ENCODE measurements around the gene PRMT9. TPM values are rescaled to one million over a fixed set of nuclear protein-coding genes. Genes with fewer than 3 reads are reported as not detected.

The PRMT9 gene
- total and polyA plus RNA-seq, 9 of the 15 experiments (the other 6 are each of a cell fraction or from before 2014, with no cell fraction given) = 3.5 to 15.6 (median 7.2) TPM

DNA sequence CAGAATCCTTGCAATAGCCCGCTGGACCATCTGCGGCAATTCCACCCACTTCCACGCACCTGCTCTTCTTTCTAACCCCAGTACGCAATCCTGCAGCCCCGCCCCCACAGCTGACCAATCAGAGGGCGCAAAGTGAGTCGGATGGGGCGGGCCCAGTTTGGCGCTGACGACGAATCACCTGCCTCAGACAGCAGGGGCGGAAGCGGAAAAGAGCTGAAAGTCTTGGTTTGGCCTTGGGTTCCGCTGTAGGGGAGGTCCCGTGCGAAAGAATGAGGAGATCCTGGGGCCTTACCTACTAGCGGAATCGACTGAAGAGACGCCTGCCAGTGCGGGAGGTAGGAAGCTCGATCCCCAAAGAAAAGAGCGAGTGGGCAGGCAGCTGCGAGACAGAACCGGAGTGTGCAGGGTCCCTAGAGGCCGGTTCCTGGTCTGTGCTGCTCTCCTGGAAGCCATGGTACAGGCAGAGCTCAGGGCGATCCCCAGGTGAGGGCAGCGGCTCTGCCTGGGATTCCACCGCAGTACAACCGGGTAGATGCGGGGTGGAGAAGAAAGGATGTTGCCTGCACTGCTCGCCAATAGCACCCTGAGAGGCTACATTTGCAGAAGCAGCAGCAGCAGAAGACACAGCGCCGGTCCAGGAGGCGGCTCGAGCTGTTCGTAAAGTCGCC is 66.7 kb downstream of the PRMT9 start, which contains the start of gene TMEM184C (continued):
- no peak for TF ChIP-seq CBX3 (IDR thresholded peaks at IDR 0.05; ENCODE audit: borderline replicate concordance in 1 of 2, low read length in 2 of 2)
- TF ChIP-seq PRMT5 (CRISPR knock-in tag; IDR thresholded peaks at IDR 0.05) = no peak
- peak; percentile 68; the same call in 1 of the 2 replicates for TF ChIP-seq MYC (IDR thresholded peaks at IDR 0.05; ENCODE audit: low read depth, low read length)
- no peak for TF ChIP-seq MYC (CRISPR knock-in tag; IDR thresholded peaks at IDR 0.05; ENCODE audit: borderline replicate concordance, low read depth)
- 0 out of 4 replicates have a peak, but pooled peaks of 1 of the 2 experiments have one; percentile 3 for TF ChIP-seq RCOR1 (IDR thresholded peaks at IDR 0.05; ENCODE audit: borderline replicate concordance in 1 of 2, low read depth in 2 of 2, low read length in 2 of 2)
- TF ChIP-seq CHD1 (IDR thresholded peaks at IDR 0.05; ENCODE audit: low read length) = no peak
- TF ChIP-seq, protein P1, sequence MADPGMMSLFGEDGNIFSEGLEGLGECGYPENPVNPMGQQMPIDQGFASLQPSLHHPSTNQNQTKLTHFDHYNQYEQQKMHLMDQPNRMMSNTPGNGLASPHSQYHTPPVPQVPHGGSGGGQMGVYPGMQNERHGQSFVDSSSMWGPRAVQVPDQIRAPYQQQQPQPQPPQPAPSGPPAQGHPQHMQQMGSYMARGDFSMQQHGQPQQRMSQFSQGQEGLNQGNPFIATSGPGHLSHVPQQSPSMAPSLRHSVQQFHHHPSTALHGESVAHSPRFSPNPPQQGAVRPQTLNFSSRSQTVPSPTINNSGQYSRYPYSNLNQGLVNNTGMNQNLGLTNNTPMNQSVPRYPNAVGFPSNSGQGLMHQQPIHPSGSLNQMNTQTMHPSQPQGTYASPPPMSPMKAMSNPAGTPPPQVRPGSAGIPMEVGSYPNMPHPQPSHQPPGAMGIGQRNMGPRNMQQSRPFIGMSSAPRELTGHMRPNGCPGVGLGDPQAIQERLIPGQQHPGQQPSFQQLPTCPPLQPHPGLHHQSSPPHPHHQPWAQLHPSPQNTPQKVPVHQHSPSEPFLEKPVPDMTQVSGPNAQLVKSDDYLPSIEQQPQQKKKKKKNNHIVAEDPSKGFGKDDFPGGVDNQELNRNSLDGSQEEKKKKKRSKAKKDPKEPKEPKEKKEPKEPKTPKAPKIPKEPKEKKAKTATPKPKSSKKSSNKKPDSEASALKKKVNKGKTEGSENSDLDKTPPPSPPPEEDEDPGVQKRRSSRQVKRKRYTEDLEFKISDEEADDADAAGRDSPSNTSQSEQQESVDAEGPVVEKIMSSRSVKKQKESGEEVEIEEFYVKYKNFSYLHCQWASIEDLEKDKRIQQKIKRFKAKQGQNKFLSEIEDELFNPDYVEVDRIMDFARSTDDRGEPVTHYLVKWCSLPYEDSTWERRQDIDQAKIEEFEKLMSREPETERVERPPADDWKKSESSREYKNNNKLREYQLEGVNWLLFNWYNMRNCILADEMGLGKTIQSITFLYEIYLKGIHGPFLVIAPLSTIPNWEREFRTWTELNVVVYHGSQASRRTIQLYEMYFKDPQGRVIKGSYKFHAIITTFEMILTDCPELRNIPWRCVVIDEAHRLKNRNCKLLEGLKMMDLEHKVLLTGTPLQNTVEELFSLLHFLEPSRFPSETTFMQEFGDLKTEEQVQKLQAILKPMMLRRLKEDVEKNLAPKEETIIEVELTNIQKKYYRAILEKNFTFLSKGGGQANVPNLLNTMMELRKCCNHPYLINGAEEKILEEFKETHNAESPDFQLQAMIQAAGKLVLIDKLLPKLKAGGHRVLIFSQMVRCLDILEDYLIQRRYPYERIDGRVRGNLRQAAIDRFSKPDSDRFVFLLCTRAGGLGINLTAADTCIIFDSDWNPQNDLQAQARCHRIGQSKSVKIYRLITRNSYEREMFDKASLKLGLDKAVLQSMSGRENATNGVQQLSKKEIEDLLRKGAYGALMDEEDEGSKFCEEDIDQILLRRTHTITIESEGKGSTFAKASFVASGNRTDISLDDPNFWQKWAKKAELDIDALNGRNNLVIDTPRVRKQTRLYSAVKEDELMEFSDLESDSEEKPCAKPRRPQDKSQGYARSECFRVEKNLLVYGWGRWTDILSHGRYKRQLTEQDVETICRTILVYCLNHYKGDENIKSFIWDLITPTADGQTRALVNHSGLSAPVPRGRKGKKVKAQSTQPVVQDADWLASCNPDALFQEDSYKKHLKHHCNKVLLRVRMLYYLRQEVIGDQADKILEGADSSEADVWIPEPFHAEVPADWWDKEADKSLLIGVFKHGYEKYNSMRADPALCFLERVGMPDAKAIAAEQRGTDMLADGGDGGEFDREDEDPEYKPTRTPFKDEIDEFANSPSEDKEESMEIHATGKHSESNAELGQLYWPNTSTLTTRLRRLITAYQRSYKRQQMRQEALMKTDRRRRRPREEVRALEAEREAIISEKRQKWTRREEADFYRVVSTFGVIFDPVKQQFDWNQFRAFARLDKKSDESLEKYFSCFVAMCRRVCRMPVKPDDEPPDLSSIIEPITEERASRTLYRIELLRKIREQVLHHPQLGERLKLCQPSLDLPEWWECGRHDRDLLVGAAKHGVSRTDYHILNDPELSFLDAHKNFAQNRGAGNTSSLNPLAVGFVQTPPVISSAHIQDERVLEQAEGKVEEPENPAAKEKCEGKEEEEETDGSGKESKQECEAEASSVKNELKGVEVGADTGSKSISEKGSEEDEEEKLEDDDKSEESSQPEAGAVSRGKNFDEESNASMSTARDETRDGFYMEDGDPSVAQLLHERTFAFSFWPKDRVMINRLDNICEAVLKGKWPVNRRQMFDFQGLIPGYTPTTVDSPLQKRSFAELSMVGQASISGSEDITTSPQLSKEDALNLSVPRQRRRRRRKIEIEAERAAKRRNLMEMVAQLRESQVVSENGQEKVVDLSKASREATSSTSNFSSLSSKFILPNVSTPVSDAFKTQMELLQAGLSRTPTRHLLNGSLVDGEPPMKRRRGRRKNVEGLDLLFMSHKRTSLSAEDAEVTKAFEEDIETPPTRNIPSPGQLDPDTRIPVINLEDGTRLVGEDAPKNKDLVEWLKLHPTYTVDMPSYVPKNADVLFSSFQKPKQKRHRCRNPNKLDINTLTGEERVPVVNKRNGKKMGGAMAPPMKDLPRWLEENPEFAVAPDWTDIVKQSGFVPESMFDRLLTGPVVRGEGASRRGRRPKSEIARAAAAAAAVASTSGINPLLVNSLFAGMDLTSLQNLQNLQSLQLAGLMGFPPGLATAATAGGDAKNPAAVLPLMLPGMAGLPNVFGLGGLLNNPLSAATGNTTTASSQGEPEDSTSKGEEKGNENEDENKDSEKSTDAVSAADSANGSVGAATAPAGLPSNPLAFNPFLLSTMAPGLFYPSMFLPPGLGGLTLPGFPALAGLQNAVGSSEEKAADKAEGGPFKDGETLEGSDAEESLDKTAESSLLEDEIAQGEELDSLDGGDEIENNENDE (IDR thresholded peaks at IDR 0.05; ENCODE audit: low read depth, low read length) = no peak
- TF ChIP-seq HDAC6 (IDR thresholded peaks at IDR 0.05; ENCODE audit: low read depth, low read length) = no peak
- TF ChIP-seq SRSF9 (IDR thresholded peaks at IDR 0.05; ENCODE audit: borderline replicate concordance, low read depth, low read length) = no peak
- no peak for TF ChIP-seq NONO (IDR thresholded peaks at IDR 0.05; ENCODE audit: low read depth in 2 of 2, low read length in 1 of 2)
- TF ChIP-seq ARID1B (IDR thresholded peaks at IDR 0.05) = no peak
- peak in 1 of 2 experiments; percentile 52; a peak in 1 of 4 replicates for TF ChIP-seq SIN3A (IDR thresholded peaks at IDR 0.05; ENCODE audit: borderline replicate concordance in 2 of 2, control insufficient read depth in 1 of 2, low read depth in 2 of 2, low read length in 2 of 2)

Measured in K562 (cell line).